Left ventricle myocardium inferior (tissue), 1 donor: Measurements from ENCODE around the gene RABGGTB. TPM values are rescaled to one million over a fixed set of nuclear protein-coding genes. Genes with fewer than 3 reads are reported as not detected.

ENCODE experiments used
- DNase-seq: peaks from one replicate; pipeline ENCODE4 v3.0.0-alpha.2; 2020
- H3K27ac ChIP-seq: fragments of 200-600 bp; replicated peaks from 2 replicates; pipeline ENCODE4 v1.8.0; 2021
- H3K27me3 ChIP-seq: fragments of 200-600 bp; 2 replicates; pipeline ENCODE4 v1.8.0; 2021; ENCODE audit warnings: low read depth
- H3K36me3 ChIP-seq: fragments of 200-600 bp; 2 replicates; pipeline ENCODE4 v1.8.0; 2021
- H3K4me1 ChIP-seq: fragments of 200-600 bp; 2 replicates; pipeline ENCODE4 v1.8.0; 2021
- H3K4me3 ChIP-seq: fragments of 200-600 bp; 2 replicates; pipeline ENCODE4 v1.8.0; 2021; ENCODE audit warnings: mild to moderate bottlenecking, moderate library complexity
- H3K9me3 ChIP-seq: fragments of 200-600 bp; replicated peaks from 2 replicates; pipeline ENCODE4 v1.8.0; 2021
- intact Hi-C: fragments of 100-400 bp; cut with micrococcal nuclease; formaldehyde crosslinking; loops from one replicate; pipeline ENCODE4 v1.11.0; 2022
- total RNA-seq: library from RNA; stranded (reverse); fragmentation: NEBNext Ultra II Directional; extraction: Animal tissue kit (Norgen Biotek cat#: 25700); gene quantifications from one replicate; pipeline ENCODE4 v1.2.1, GENCODE V29; 2021
- TF ChIP-seq, protein P1 (sequence below): fragments of 200-600 bp; IDR thresholded peaks from 2 replicates; pipeline ENCODE4 v1.8.0; 2021; ENCODE audit warnings: antibody characterized with exemption, mild to moderate bottlenecking, borderline replicate concordance
- donor health status: DM: no; HTN: yes; CAD: no; lungs with severe emphysema.

Gene RABGGTB
- total RNA-seq, 1 donor from 2014 or later = 64.4 TPM

DNA sequence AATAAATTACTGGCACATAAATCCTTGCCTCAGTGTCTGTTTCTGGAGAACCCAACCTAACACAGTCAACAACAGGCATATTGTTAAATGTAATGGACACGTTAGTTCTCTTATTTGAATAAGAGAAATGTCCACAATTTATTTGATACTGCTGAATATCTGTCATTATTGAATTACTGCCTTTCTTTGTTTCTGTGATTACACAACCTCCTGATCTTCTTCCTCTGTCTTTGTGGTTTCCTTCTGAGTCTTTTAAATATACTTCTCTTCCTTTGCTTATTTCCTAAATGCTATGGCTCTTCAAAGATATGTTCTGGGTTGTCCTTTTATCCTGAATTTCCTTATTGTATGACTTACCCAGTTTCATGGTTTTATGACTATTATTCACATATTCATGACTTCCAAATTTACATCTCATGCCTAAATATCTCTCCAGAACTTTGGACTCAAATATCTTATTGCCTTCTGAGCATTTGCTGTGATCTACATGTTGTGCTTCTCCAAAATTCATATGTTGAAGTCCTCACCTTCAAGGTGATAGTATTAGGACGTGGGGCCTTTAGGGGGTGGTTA, 50.6 kb downstream of the RABGGTB start:
- intact Hi-C loops = no loop called here
- no peaks in the 10 kb centered on the region for H3K27me3 ChIP-seq
- no peak overlapping the region for H3K4me3 ChIP-seq
- H3K4me1 ChIP-seq = no peaks in the 10 kb centered on the region
- H3K27ac ChIP-seq = no peak overlapping the region
- H3K9me3 ChIP-seq = peaks cover 38% of the 10 kb centered on the region
- TF ChIP-seq, protein P1, sequence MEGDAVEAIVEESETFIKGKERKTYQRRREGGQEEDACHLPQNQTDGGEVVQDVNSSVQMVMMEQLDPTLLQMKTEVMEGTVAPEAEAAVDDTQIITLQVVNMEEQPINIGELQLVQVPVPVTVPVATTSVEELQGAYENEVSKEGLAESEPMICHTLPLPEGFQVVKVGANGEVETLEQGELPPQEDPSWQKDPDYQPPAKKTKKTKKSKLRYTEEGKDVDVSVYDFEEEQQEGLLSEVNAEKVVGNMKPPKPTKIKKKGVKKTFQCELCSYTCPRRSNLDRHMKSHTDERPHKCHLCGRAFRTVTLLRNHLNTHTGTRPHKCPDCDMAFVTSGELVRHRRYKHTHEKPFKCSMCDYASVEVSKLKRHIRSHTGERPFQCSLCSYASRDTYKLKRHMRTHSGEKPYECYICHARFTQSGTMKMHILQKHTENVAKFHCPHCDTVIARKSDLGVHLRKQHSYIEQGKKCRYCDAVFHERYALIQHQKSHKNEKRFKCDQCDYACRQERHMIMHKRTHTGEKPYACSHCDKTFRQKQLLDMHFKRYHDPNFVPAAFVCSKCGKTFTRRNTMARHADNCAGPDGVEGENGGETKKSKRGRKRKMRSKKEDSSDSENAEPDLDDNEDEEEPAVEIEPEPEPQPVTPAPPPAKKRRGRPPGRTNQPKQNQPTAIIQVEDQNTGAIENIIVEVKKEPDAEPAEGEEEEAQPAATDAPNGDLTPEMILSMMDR = no peak
- H3K36me3 ChIP-seq = no peaks in the 10 kb centered on the region
- DNase-seq = no peak

DNA sequence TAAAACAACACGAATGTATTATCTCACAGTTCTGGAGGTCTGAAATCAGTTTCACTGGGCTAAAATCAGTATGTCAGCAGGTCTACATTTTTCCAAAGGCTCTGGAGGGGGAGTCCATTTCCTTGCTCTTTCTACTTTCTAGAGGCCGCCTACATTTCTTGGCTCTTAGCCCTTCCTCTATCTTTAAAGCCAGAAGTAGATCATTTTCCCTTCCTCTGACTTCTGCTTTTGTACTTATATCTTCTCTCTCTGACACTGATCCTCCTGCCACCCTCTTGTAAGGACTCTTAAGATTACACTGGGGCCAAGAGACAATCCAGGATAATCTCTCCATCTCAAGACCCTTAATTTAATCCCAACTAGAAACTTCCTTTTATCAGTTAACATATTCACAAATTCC, 52.0 kb downstream of the RABGGTB start:
- H3K4me3 ChIP-seq = no peak overlapping the region
- H3K27ac ChIP-seq = no peak overlapping the region
- DNase-seq = no peak
- H3K4me1 ChIP-seq = no peaks in the 10 kb centered on the region
- intact Hi-C loops = no loop called here
- TF ChIP-seq, protein P1 = no peak
- no peaks in the 10 kb centered on the region for H3K27me3 ChIP-seq
- H3K36me3 ChIP-seq = no peaks in the 10 kb centered on the region
- H3K9me3 ChIP-seq = peaks cover 25% of the 10 kb centered on the region

- Histone ChIP-seq H3K9me3 (no peaks in the 10 kb centered on the region), H3K4me3 (no peak overlapping the region), H3K27me3 (no peaks in the 10 kb centered on the region), H3K36me3 (no peaks in the 10 kb centered on the region), H3K4me1 (no peaks in the 10 kb centered on the region), H3K27ac (no peak overlapping the region)
- TF ChIP-seq, protein P1 = no peak
- no peak for DNase-seq
- intact Hi-C loops = no loop called here
Measured at GRCh38 chr1:75841421-75841820, 55.4 kb downstream of the RABGGTB start.

Other genes starting within 250 kb of the RABGGTB start
- gene SLC44A5, start 175.1 kb upstream of the RABGGTB start, total RNA-seq = 0.58 TPM
- gene ACADM, start 61.5 kb upstream of the RABGGTB start, total RNA-seq = 358 TPM
- 0.25 TPM for gene MSH4, start 10.6 kb downstream of the RABGGTB start, total RNA-seq
- gene ASB17, start 146.1 kb downstream of the RABGGTB start, total RNA-seq = not detected